Lower leg skin (tissue), 3 donors: Measurements from ENCODE around the gene GOLGA3.

ENCODE experiments used
- CTCF ChIP-seq, 3 donors: fragments of 450-650 bp; IDR thresholded peaks; one replicate each; pipeline ENCODE4 v1.5.1; 2016; ENCODE audit warnings: antibody characterized with exemption in 3 of 3, mild to moderate bottlenecking in 3 of 3, moderate library complexity in 2 of 3
- POLR2A ChIP-seq, 2 donors: fragments of 450-650 bp; IDR thresholded peaks; one replicate each; pipeline ENCODE4 v1.6.1; 2016 to 2017; ENCODE audit warnings: antibody characterized with exemption in 2 of 2, mild to moderate bottlenecking in 1 of 2, moderate library complexity in 1 of 2

GRCh38 chr12:132730353-132730752, 98.3 kb downstream of the GOLGA3 start:
- no peak for TF ChIP-seq CTCF (IDR thresholded peaks at IDR 0.05)
- TF ChIP-seq POLR2A (IDR thresholded peaks at IDR 0.05), result no peak
